ENCODE measurements around the gene LGMN. TPM values are rescaled to one million over a fixed set of nuclear protein-coding genes. Genes with fewer than 3 reads are reported as not detected.

Gene LGMN
- total and polyA plus RNA-seq, 2 donors (not counting 1 experiment from before 2014, with no cell fraction given): 17.6 to 21.1 TPM

DNA sequence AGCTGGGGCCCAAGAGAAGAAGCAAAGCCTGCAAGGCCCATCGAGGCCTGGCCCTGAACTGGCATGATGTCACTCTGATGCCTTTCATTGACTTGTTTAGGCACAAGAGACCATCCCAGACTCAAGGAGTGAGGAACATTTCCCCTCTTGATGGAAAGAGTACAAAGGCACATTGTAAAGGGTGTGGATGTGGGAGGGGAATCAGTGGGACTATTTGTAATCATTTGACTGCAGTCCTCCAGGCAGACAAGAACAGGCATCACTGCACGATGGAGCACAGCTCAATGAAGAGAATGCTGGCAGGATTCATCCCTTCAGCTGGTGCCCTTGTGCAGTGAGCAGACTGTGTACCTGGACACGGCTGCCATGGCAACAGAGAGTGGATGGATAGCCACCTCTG, 87.9 kb downstream of the LGMN start:
- peak overlapping the region; percentile 93 for H3K4me2 ChIP-seq (replicated peaks; ENCODE audit: low read depth, low read length, poor library complexity, severe bottlenecking)
- H4K20me1 ChIP-seq (ENCODE audit: control insufficient read depth, insufficient read depth, low read length, poor library complexity, severe bottlenecking): peaks cover 48% of the 10 kb centered on the region
- no peak overlapping the region for H3K4me3 ChIP-seq (ENCODE audit: control extremely low read depth in 1 of 5, extremely low read depth in 1 of 5, insufficient read depth in 1 of 5, low read depth in 2 of 5, low read length in 4 of 5)
- no peak for DNase-seq
- ChIA-PET CTCF (interaction anchor here (1.1 to 1.7 kb wide), 3 partner anchors 21 to 71 kb away, joined by 3 to 5 read pairs (median 4); no protein-coding TSS in a partner anchor), POLR2A (no interaction called here)
- TF ChIP-seq, protein P1, sequence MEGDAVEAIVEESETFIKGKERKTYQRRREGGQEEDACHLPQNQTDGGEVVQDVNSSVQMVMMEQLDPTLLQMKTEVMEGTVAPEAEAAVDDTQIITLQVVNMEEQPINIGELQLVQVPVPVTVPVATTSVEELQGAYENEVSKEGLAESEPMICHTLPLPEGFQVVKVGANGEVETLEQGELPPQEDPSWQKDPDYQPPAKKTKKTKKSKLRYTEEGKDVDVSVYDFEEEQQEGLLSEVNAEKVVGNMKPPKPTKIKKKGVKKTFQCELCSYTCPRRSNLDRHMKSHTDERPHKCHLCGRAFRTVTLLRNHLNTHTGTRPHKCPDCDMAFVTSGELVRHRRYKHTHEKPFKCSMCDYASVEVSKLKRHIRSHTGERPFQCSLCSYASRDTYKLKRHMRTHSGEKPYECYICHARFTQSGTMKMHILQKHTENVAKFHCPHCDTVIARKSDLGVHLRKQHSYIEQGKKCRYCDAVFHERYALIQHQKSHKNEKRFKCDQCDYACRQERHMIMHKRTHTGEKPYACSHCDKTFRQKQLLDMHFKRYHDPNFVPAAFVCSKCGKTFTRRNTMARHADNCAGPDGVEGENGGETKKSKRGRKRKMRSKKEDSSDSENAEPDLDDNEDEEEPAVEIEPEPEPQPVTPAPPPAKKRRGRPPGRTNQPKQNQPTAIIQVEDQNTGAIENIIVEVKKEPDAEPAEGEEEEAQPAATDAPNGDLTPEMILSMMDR (IDR thresholded peaks at IDR 0.05): no peak
- TF ChIP-seq EZH2 (IDR thresholded peaks at IDR 0.05; ENCODE audit: borderline replicate concordance, insufficient read depth, low read depth, low read length, poor library complexity, severe bottlenecking): no peak
- peaks cover 64 to 90% of the 10 kb centered on the region in 2 donors for H3K4me1 ChIP-seq (ENCODE audit: control insufficient read depth in 2 of 2, insufficient read depth in 2 of 2, low read length in 2 of 2)
- no peak for ATAC-seq (ENCODE audit: low read depth)
- Mint-ChIP-seq H3K27me3 (no peaks in the 10 kb centered on the region), H3K9me3 (ENCODE audit: insufficient read depth) (no peaks in the 10 kb centered on the region), H3K4me1 (peaks cover 86% of the 10 kb centered on the region), H3K4me3 (peak overlapping the region; percentile 79), H3K27ac (peak overlapping the region; percentile 76)
- H3K36me3 ChIP-seq (replicated peaks in 1 of 2; ENCODE audit: control extremely low read depth in 1 of 2, control insufficient read depth in 1 of 2, extremely low read depth in 1 of 2, insufficient read depth in 2 of 2, low read length in 1 of 2): peaks cover 3 to 80% of the 10 kb centered on the region in 2 experiments
- intact Hi-C loops (cut with micrococcal nuclease): no loop called here
- H3K9me3 ChIP-seq (ENCODE audit: control extremely low read depth in 1 of 3, control insufficient read depth in 2 of 3, insufficient read depth in 1 of 3, low read length in 2 of 3): no peaks in the 10 kb centered on the region
- no peak overlapping the region for H3K9ac ChIP-seq (ENCODE audit: low read length)
- 93% methylated on average over 3 of the region's 3 CpGs for WGBS (ENCODE audit: insufficient coverage)
- no peaks in the 10 kb centered on the region for H3K27me3 ChIP-seq (replicated peaks in 1 of 4; ENCODE audit: control extremely low read depth in 1 of 4, control insufficient read depth in 3 of 4, insufficient read depth in 4 of 4, low read length in 3 of 4)
- peak overlapping the region in 1 of 2 donors; percentile 78 for H3K27ac ChIP-seq (ENCODE audit: low read length in 2 of 2)
- peaks cover 80% of the 10 kb centered on the region for H3K79me2 ChIP-seq (ENCODE audit: control insufficient read depth, insufficient read depth, low read length)
- H2AFZ ChIP-seq (ENCODE audit: insufficient read depth, low read depth, low read length, poor library complexity, severe bottlenecking): no peak overlapping the region

DNA sequence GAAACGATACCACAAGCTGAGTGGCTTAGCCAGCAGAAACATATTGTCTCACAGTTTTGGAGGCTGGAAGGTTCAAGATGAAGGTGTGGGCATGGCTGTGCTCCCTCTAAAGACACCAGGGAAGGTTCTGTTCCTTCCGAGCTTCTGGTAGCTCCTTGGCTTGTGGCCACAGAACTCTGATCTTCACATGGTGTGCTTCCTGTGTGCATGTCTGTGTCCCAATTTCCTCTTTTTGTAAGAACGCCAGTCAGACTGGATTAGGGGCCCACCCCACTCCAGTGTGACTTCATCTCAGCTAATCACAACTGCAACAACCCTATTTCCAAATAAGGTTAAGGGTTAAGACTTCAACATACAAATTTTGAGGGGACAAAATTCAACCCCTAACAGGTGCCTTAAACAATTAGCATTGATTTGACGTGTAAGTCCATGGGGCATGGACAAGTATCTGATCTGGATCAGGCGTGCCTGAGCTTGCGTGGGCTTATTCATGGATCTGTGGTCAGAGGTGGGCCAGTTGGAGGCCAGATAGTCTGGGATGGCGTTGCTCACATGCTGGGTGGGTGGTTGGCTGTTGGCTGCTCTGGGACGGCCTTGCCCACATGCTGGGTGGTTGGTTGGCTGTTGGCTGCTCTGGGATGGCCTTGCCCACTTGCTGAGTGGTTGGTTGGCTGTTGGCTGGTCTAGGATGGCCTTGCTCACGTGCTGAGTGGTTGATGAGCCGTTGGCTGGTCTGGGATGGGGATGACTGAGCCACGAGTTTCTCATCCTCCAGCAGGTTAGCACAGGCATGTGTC, 88.5 kb downstream of the LGMN start:
- peak; percentile 69 for DNase-seq
- ChIA-PET POLR2A (interaction anchor here (1.4 kb wide), 1 partner anchor 9 kb away, joined by 7 read pairs; no protein-coding TSS in a partner anchor), CTCF (interaction anchor here (0.9 to 1.7 kb wide), 4 partner anchors 10 to 71 kb away, joined by 3 to 5 read pairs (median 4); no protein-coding TSS in a partner anchor)
- Histone ChIP-seq H3K4me2 (replicated peaks; ENCODE audit: low read depth, low read length, poor library complexity, severe bottlenecking) (peak overlapping the region; percentile 93), H3K36me3 (replicated peaks in 1 of 2; ENCODE audit: control extremely low read depth in 1 of 2, control insufficient read depth in 1 of 2, extremely low read depth in 1 of 2, insufficient read depth in 2 of 2, low read length in 1 of 2) (peaks cover 3 to 84% of the 10 kb centered on the region in 2 experiments), H3K27ac (ENCODE audit: low read length in 2 of 2) (peak overlapping the region; percentile 30 to 78), H3K9ac (ENCODE audit: low read length) (no peak overlapping the region), H2AFZ (ENCODE audit: insufficient read depth, low read depth, low read length, poor library complexity, severe bottlenecking) (no peak overlapping the region), H4K20me1 (ENCODE audit: control insufficient read depth, insufficient read depth, low read length, poor library complexity, severe bottlenecking) (peaks cover 49% of the 10 kb centered on the region), H3K4me1 (ENCODE audit: control insufficient read depth in 2 of 2, insufficient read depth in 2 of 2, low read length in 2 of 2) (peaks cover 65 to 90% of the 10 kb centered on the region in 2 donors), H3K79me2 (ENCODE audit: control insufficient read depth, insufficient read depth, low read length) (peaks cover 85% of the 10 kb centered on the region), H3K27me3 (replicated peaks in 1 of 4; ENCODE audit: control extremely low read depth in 1 of 4, control insufficient read depth in 3 of 4, insufficient read depth in 4 of 4, low read length in 3 of 4) (no peaks in the 10 kb centered on the region), H3K9me3 (ENCODE audit: control extremely low read depth in 1 of 3, control insufficient read depth in 2 of 3, insufficient read depth in 1 of 3, low read length in 2 of 3) (no peaks in the 10 kb centered on the region), H3K4me3 (ENCODE audit: control extremely low read depth in 1 of 5, extremely low read depth in 1 of 5, insufficient read depth in 1 of 5, low read depth in 2 of 5, low read length in 4 of 5) (no peak overlapping the region)
- TF ChIP-seq EZH2 (IDR thresholded peaks at IDR 0.05; ENCODE audit: borderline replicate concordance, insufficient read depth, low read depth, low read length, poor library complexity, severe bottlenecking): no peak
- TF ChIP-seq, protein P1 (IDR thresholded peaks at IDR 0.05): no peak
- H3K27ac Mint-ChIP-seq: peak overlapping the region; percentile 76
- no peaks in the 10 kb centered on the region for H3K27me3 Mint-ChIP-seq
- peak overlapping the region; percentile 79 for H3K4me3 Mint-ChIP-seq
- peak; percentile 69 for ATAC-seq (ENCODE audit: low read depth)
- intact Hi-C loops (cut with micrococcal nuclease): no loop called here
- 51% methylated on average over 11 of the region's 11 CpGs for WGBS (ENCODE audit: insufficient coverage)
- peaks cover 89% of the 10 kb centered on the region for H3K4me1 Mint-ChIP-seq
- no peaks in the 10 kb centered on the region for H3K9me3 Mint-ChIP-seq (ENCODE audit: insufficient read depth)

All from B cell (primary cell).